GM12892 (cell line): Measurements from ENCODE around the gene CSH2.

Experiments used
- DNase-seq: peaks from one replicate; pipeline ENCODE4 v3.0.0; 2011; ENCODE audit not compliant: insufficient read length
- FAIRE-seq: peaks from 2 replicates; lab custom pipeline; 2011; peaks lifted over from hg19 to GRCh38; lab: Jason Lieb, UNC
- POLR2A ChIP-seq: IDR thresholded peaks from 2 replicates; pipeline ENCODE4 v1.6.1; 2011; ENCODE audit warnings: low read depth, low read length, control low read depth
- POLR2AphosphoS5 ChIP-seq: IDR thresholded peaks from 2 replicates; pipeline ENCODE4 v1.6.1; 2011; ENCODE audit warnings: low read depth, low read length, control low read depth
- TAF1 ChIP-seq: IDR thresholded peaks from 2 replicates; pipeline ENCODE4 v1.6.1; 2011; ENCODE audit warnings: low read depth, mild to moderate bottlenecking, control low read depth, low read length, borderline replicate concordance

The CSH2 gene

DNA sequence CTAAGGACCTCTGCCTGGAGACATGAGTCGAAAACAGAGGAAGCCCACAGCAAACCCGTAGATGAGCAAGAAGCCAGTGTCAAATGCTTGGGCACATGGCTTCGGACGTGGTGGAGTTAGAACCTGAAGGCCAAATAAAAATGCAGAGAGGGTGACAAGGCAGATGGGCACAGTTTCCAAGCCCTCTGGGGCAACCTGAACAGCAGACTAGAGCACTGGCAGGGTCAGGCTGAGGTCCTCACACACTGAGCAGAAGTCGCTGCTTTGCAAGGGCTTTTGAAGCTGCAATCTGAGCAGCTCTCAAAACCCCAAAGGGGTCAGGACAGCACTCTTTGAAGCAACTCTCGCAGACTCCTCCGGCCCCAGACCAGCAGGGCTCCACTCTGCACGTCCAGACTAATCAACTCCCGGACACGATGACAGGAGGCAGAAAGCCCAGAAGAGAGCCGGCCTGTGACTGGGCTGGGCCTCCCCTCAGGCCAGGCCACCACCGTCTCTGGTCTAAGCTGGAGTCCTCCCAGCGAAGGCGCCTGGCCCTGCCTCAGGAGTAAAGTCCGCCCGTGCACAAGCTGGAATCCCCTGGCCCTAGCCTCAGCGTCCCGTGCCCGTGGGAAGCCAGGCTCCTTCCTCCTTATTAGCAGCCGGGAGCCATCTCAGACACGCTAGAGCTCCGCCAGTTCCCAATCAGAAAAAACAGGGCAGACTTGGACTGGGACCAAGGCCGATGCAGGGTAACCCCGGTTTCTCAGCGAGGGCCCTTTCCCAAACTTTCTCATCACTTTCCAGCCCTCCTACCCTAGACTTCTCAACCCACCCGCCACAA, 31.9 kb downstream of the CSH2 start:
- FAIRE-seq (peak; percentile 83), DNase-seq (no peak)
- TF ChIP-seq POLR2A (no peak; the same call in 1 of the 2 replicates), POLR2AphosphoS5 (no peak), TAF1 (no peak)

DNA sequence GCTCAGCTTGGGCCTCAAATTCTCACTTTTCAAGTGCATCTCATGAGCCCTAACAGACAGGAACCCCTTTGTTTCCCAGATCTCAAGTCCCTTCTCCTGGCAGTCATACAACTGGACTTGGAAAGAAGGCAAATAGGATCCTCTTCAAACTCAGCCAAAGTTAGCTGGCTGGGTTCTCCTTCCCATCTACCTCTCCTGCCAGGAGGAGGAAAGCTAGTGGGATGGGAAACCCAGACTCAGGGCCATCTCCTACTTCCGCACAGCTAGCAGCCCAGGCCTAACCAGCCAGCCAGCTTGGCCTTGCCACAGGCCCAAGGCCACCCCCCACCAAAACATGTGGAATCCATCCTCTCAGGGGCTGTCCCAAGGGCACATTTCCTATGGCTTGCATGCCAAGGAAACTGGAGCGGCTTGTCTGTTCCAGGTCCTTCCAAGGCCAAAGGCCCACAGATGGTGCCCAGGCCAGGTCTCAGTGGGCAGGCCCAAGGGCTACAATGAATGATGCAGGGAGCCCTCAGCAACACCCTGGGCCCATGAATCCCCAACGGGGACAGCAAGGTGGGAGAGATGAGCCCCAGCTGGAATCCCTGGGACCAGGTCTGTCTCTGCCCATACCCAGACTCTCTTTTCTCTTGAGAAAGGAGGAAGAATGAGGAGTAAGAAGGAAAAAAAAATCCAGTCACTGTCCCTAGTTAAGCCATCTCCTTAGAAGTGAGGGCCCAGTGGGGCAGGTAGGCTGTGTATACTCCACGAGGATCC, 32.7 kb downstream of the CSH2 start:
- no peak for DNase-seq
- TF ChIP-seq POLR2A (no peak), POLR2AphosphoS5 (no peak), TAF1 (no peak)
- FAIRE-seq = no peak

DNA sequence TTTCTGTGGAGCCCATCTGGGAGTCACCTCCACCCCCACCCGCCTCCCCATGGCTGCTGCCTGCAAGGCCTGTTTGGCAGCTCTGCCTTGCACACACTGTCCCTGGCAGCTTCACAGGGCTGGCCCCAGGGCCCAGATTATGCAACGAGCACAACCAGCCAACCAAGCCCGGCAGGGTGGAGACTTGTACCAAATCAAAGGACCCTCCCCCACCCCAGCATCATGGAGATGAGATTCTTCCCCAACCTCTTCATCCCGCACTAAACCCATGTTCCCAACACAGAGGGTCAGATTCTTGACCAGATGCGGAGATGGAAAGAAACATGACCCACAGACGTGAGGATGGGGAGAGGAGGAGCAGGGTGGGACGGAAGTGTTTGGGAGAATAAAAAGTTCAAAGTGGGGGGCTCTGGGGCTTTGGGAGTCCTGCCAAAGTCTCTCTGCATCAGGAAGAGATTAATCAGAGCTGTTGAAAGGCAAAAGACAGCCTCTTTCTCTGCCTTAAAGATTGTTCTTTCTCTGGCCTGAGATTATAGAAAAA, 34.8 kb downstream of the CSH2 start:
- DNase-seq (no peak), FAIRE-seq (no peak)

DNA sequence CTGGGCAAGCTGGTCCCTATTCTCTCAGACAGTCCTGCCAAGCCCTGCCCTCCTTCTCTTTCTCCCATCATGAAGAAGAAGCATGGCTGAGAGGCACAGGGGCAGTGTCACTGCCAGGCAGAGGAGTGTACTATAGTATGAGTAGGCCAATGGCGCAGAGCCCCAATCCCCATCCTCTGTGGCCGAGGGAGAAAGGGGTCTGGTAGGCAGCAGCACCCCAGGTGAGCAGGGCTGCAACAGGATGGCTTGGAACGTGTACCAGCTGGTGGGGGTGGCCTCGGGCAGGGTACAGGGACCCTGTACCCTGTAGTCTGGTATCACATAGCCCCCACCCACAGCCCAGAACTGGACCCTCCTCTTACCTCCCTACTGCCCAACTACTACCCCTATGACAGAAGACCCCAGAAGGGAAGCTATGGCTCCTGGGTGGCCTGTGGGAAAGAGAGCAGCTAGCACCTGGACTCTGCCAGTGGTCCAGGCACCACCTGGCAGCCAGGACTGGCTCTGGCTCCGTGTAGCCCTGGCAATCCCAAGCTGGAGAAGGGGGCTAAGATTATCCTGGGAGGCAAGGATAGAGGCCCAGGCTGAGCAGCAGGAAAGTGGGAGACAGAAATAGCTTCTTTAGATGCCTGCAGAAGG, 35.4 kb downstream of the CSH2 start:
- no peak for FAIRE-seq
- no peak for DNase-seq

More for the DNA sequence above, 34.8 kb downstream of the CSH2 start:
- no peak for TF ChIP-seq TAF1
- TF ChIP-seq POLR2AphosphoS5 = no peak
- no peak for TF ChIP-seq POLR2A

DNA sequence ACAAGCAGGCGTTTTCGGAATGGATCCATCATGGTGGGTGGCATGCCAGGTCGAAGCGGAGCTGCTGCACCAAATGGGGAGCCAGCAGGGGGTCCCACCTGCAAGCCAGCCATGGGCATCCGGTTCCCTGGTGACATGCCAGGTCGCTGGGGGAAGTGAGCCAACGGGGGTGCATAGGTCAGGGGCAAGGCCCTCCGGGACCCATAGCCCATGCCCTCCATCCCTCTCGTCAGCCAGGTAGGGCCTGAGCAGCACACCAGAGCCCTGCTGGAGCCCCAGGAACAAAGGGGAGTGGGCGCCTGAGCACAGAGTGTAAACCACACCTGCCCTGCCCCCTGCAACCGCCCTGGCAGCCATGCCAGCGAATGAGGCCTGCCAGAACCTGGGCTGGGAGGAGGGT, 36.0 kb downstream of the CSH2 start:
- no peak for DNase-seq
- TF ChIP-seq POLR2AphosphoS5 = no peak
- TF ChIP-seq POLR2A = no peak
- no peak for TF ChIP-seq TAF1

More for the DNA sequence above, 35.4 kb downstream of the CSH2 start:
- no peak for TF ChIP-seq POLR2AphosphoS5
- TF ChIP-seq TAF1 = no peak
- TF ChIP-seq POLR2A = no peak

DNA sequence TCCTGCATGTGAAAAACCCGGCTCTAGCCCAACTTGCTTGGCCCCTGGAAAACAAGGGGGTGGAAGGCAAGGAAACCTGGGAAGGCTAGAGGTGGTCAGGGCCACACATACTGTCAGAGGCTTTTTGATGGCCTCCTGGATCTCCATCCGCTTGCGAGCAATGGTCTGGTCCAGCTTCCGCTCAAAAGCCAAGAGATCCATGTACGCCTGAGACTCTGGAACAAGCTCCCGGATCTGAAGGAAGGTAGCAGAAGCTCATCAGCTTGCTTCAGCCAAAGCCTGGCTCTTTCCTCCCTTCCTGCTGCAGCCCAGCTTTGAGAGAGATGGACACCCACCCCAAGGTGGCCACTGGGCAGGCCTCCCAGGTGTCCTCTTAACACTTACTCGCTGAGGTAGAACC, 36.7 kb downstream of the CSH2 start:
- DNase-seq (no peak), FAIRE-seq (no peak)
- TF ChIP-seq TAF1 = no peak
- TF ChIP-seq POLR2A = no peak

More for the DNA sequence above, 36.0 kb downstream of the CSH2 start:
- FAIRE-seq = no peak

DNA sequence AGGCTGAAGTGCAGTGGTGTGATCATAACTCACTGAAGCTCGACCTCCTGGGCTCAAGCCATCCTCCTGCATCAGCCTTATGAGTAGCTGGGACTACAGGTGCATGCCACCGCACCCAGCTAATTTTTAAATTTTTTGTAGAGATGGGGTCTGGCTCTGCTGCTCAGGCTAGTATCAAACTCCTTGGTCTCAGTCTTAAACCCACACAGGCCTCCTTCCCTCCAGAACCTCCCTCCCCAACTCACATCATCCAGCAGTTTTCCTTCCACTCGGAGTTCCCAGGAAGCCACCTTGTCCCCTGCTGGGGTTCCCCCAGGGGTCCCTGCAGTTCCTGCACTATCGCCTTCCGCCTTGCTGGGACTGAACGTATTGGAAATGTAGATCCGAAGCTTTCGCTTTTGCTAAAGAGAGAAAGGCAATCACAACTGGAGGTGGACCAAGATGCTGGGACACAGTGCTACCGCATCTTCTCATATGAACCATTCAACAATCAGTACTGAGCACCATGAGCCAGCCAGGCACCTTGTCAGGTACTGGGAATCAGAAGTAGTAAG, 38.2 kb downstream of the CSH2 start:
- FAIRE-seq = no peak
- TF ChIP-seq POLR2A (0 out of 2 replicates have a peak, but pooled peaks have one; percentile 22), POLR2AphosphoS5 (0 out of 2 replicates have a peak, but pooled peaks have one; percentile 6), TAF1 (no peak)
- DNase-seq = no peak

DNA sequence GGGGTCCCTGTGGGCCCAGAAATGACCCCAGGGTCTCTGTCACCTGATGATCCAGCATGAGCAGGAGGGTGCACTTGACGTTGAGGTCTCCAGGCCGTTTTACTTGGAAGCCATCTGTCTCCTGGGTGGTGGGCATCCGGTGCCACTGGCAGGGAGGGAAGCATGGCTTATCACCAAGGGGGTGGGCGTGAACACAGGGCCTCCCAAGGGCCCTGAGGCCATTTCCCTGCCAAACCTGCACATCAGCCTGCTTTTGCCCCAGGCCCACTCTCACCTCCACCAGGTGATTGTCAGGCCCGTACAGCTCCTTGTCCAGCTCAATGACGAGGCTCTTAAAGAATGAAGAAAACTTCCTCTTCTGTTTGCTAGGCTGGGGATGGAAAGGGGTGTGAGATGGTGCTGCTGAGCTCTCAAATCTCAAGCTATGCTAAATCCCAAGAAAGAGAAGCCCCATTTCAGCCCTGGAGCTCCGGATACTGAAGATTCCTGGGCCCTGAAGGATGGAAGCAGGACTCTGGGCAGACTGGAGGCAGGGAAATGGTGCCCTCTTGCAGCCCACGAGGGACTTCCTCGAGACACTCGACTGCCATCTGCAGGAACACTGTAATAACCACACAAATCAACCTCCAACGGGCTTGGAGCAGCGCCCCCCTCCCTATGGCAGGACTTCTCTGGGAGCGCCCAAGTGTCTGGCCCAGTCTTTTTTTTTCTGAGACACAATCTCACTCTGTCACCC, 38.9 kb downstream of the CSH2 start:
- peak; percentile 27 for FAIRE-seq
- TF ChIP-seq POLR2AphosphoS5 (peak; percentile 44), TAF1 (no peak), POLR2A (no peak)
- DNase-seq = peak; percentile 60

DNA sequence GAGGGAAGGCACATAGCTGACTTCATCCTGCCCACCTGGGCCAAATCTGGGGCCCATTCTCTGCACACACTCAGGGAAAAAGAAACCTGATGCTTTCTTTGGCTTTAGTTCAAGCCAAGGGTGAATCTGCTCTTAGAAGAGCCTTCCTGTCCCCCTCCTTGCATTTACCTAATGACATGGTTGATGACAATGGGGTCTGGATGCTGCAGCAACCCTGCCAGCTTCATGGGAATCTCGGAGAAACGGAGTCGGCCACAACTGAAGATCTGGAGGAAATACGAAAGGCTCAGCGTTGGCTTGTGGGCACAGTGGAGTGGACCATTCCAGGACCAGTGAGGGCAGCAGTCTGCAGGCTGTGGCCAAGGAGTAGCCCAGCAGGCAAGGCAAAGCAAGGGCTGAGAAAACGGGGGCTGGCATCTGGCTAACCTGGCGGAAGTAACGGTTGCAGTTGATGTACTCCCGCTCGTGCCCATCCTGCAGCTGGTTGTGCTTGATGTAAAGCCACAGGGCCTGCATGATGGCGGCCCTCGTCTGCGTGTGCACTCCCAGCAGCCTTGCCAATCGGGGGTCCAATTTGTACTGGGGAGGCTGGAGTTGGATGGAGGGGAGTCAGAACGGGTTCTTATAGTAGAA, 39.6 kb downstream of the CSH2 start:
- no peak; the same call in 1 of the 2 replicates for TF ChIP-seq POLR2A
- no peak for TF ChIP-seq TAF1
- no peak for TF ChIP-seq POLR2AphosphoS5
- FAIRE-seq (no peak), DNase-seq (no peak)

DNA sequence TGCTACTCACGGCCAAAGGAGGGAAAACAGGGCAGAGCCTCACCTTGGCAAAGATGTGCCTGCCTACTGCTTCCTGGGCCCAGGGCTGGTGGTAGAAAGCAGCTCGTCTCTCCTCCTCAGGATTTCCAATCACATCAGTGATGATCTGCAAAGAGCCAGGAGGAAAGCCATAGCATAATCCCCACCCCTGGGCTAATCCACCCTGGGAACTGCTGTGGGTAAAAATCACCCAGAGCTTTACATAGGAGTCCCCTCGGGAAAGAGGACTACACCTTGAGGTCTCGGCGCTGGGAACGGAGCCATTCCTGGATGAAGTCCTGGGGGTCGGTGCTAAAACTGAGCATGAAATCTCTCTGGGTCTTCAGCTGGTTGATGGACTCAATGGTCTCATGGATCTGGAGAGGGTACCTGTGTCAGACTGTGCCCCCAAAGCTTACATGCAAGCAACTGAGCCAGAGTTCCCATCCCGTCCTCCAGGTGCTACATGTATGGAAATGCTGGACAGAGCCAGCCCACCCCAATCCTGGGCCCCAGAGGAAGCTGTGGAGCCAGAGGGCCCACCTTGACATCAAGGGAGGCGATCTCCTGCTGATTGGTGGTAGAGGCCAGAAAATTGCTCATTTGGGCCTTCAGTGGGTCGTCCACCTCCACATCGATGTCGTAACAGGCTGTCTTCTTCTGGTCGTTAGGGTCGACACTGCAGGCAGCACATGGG, 40.3 kb downstream of the CSH2 start:
- FAIRE-seq = no peak
- no peak for DNase-seq
- TF ChIP-seq POLR2A = no peak; the same call in none of the 2 replicates
- TF ChIP-seq POLR2AphosphoS5 = no peak
- TF ChIP-seq TAF1 = no peak
